Measurements from ENCODE around the gene GLTPD2.

DNA sequence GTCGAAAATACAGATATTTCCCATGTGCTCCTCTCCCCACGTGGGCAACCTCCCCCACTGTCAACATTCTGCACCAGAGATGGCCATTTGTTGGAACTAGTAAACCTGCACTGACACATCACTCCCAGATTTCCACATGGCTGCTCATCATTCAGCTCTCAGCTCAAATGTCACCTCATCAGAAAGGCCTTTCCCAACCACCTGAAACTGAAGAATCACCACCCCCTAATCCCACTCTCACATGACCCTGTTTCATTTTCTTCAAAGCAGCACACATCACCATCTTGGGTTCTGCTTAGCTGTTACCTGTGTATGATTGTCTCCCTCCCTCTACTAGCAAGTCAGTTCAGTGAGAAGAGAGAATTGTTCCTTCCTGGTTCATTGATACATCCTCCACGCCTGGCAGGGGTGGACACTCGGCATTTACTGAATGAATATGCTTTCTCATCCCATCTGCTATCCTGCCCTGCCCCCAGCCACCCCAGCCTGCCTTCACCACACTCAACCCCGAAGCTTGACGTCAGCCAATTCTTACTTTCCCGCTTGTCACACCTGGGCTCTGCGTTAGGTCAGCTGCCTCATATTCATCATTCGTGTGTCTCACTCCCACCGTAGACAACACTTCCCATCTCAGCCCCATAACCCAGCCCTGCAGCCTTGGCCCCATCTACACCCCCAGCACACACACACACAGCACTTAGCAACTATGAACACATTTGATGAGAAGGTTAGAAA, 11.9 kb downstream of the GLTPD2 start:
- no peak for TF ChIP-seq CTCF (IDR thresholded peaks at IDR 0.05 in 2 of 3, conservative IDR thresholded peaks at IDR 0.05 in 1 of 3; ENCODE audit: borderline replicate concordance in 1 of 3, insufficient read depth in 1 of 3, low read depth in 2 of 3, low read length in 2 of 3)
- TF ChIP-seq REST (IDR thresholded peaks at IDR 0.05; ENCODE audit: low read depth), result no peak
- TF ChIP-seq POLR2A (IDR thresholded peaks at IDR 0.05; ENCODE audit: borderline replicate concordance, extremely low read depth, insufficient read depth, insufficient read length), result no peak
- no peak for TF ChIP-seq SP1 (IDR thresholded peaks at IDR 0.05; ENCODE audit: low read depth)

All from HCT116 (cell line).